ENCODE data around the gene EMP1.

GRCh38 chr12:13186302-13186701 is 10.2 kb upstream of the EMP1 start:
- TF ChIP-seq POLR2A (IDR thresholded peaks at IDR 0.05; ENCODE audit: low read length) (no peak), GATA1 (IDR thresholded peaks at IDR 0.05; ENCODE audit: low read depth, low read length) (no peak)

All from erythroblast (primary cell).